ENCODE measurements around the gene APP. TPM values are rescaled to one million over a fixed set of nuclear protein-coding genes. Genes with fewer than 3 reads are reported as not detected.

The APP gene
- 100 to 1,000 TPM; 256 to 423 TPM for total RNA-seq

GRCh38 chr21:26170471-26171257, at the start of gene APP:
Gene APP (minus strand): TSS chr21:26170770. CDS start chr21:26170620, 150 bp downstream.
- WGBS, 2 donors, result 0 to 1% methylated on average over 12 to 88 of the region's 88 CpGs
- peak; percentile 63 to 99 (median 99) for TF ChIP-seq CTCF (IDR thresholded peaks at IDR 0.05)
- peak; percentile 81 to 89 (median 84) for TF ChIP-seq POLR2A (IDR thresholded peaks at IDR 0.05)
- peak within 1 kb of the TSS; percentile 77 to 93 (median 90) for H3K27ac ChIP-seq
- no peaks in the 10 kb centered on the region for H3K9me3 ChIP-seq
- H3K36me3 ChIP-seq (replicated peaks in 1 of 2; ENCODE audit: insufficient read depth in 1 of 2, low read depth in 2 of 2), result no peaks in the 10 kb centered on the region
- DNase-seq (peak; percentile 86 to 91 (median 88)), ATAC-seq (peak; percentile 85)
- intact Hi-C loops (cut with DNase I), result loop anchor here (5.0 kb wide), 1 partner anchor 288 kb away; no protein-coding TSS in a partner anchor
- peaks cover 39% of the 10 kb centered on the region for H3K4me1 ChIP-seq
- H3K4me3 ChIP-seq, result peak within 1 kb of the TSS; percentile 85
- H3K27me3 ChIP-seq, result no peaks in the 10 kb centered on the region

GRCh38 chr21:26212220-26212619, 41.6 kb upstream of the APP start:
- H3K4me3 ChIP-seq, result no peak overlapping the region
- TF ChIP-seq CTCF (IDR thresholded peaks at IDR 0.05) (no peak), POLR2A (IDR thresholded peaks at IDR 0.05) (no peak)
- intact Hi-C loops (cut with DNase I), result loop anchor here (10.0 kb wide), 1 partner anchor 57 kb away; no protein-coding TSS in a partner anchor

GRCh38 chr21:26210614-26211013, 40.0 kb upstream of the APP start:
- H3K4me3 ChIP-seq, result no peak overlapping the region
- 63 to 86% methylated on average over 3 of the region's 3 CpGs for WGBS, 2 donors
- no peak for DNase-seq
- TF ChIP-seq POLR2A (IDR thresholded peaks at IDR 0.05) (no peak), CTCF (IDR thresholded peaks at IDR 0.05) (no peak)
- H3K36me3 ChIP-seq (replicated peaks in 1 of 2; ENCODE audit: insufficient read depth in 1 of 2, low read depth in 2 of 2), result no peaks in the 10 kb centered on the region
- intact Hi-C loops (cut with DNase I), result loop anchor here (10.0 kb wide), 1 partner anchor 56 kb away; no protein-coding TSS in a partner anchor
- no peaks in the 10 kb centered on the region for H3K27me3 ChIP-seq
- no peak overlapping the region for H3K27ac ChIP-seq
- ATAC-seq, result no peak
- H3K4me1 ChIP-seq, result no peaks in the 10 kb centered on the region
- H3K9me3 ChIP-seq, result no peaks in the 10 kb centered on the region

More at GRCh38 chr21:26212220-26212619, 41.6 kb upstream of the APP start:
- Histone ChIP-seq H3K36me3 (replicated peaks in 1 of 2; ENCODE audit: insufficient read depth in 1 of 2, low read depth in 2 of 2) (no peaks in the 10 kb centered on the region), H3K27ac (no peak overlapping the region), H3K4me1 (no peaks in the 10 kb centered on the region), H3K27me3 (no peaks in the 10 kb centered on the region), H3K9me3 (no peaks in the 10 kb centered on the region)
- 72 to 82% methylated on average over 9 of the region's 9 CpGs for WGBS, 2 donors
- DNase-seq (peak in 1 of 4 donors; percentile 10), ATAC-seq (no peak)

GRCh38 chr21:26207021-26207420, 36.5 kb upstream of the APP start:
- intact Hi-C loops (cut with DNase I), result no loop called here
- H3K27me3 ChIP-seq, result no peaks in the 10 kb centered on the region
- H3K9me3 ChIP-seq, result no peaks in the 10 kb centered on the region
- no peaks in the 10 kb centered on the region for H3K4me1 ChIP-seq
- H3K4me3 ChIP-seq, result no peak overlapping the region
- no peak for DNase-seq
- H3K27ac ChIP-seq, result no peak overlapping the region
- TF ChIP-seq POLR2A (IDR thresholded peaks at IDR 0.05) (no peak), CTCF (IDR thresholded peaks at IDR 0.05) (no peak)
- ATAC-seq, result no peak
- no peaks in the 10 kb centered on the region for H3K36me3 ChIP-seq (replicated peaks in 1 of 2; ENCODE audit: insufficient read depth in 1 of 2, low read depth in 2 of 2)
- 71 to 77% methylated on average over 3 of the region's 3 CpGs for WGBS, 2 donors
